Measurements from ENCODE around the gene FGD1.

Gene FGD1

GRCh38 chrX:54470054-54470760 lies 25.8 kb downstream of the FGD1 start:
- no peak for DNase-seq (ENCODE audit: low read depth)

DNA sequence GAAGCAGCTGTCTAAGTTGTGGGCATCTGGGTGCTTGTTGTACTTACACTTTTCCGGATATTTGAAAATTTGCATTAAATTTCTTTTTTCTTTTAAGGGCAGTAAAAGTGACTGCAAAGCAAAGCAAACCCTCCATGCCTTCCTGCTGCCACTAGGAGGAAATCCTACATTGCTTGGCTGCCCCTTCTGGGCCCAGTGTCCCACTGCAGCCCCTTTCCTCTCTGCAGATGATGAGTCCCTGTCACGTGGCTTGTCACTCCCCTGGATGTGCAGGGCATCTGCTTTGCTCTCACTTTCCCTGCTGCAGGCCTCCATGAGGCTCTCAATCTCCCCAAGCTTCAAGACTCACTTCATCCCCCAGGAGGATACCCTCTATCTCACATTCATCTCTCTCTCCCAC lies 43.1 kb downstream of the FGD1 start:
- DNase-seq (ENCODE audit: low read depth) = no peak

GRCh38 chrX:54449929-54450328 lies 46.1 kb downstream of the FGD1 start:
- DNase-seq (ENCODE audit: low read depth) = no peak

- DNase-seq (ENCODE audit: low read depth) = no peak
Measured at GRCh38 chrX:54447461-54447860, 48.6 kb downstream of the FGD1 start.

DNA sequence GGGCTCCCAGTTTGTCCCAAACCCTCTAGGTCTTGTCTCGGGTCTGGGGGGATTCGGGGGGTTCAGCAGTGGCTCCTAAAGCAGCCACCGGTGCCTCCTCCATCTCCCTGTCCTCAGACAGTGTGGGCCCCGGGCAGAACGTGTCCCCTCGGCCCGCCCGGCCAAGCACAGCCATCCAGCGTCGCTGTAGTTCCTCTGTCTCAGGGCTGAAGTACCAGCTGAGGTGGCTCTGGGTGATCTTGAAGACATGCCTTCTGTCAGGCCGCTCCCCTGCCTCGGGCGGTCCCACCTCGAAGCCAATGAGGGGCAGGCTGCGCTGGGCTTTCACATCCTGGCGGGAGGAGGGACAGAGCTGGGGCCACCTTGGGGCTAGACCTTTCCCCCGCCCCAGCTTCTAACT lies 50.0 kb downstream of the FGD1 start:
- no peak for DNase-seq (ENCODE audit: low read depth)

- DNase-seq (ENCODE audit: low read depth) = no peak
Measured at GRCh38 chrX:54444752-54445151, 51.3 kb downstream of the FGD1 start.

- no peak for DNase-seq (ENCODE audit: low read depth)
Measured at GRCh38 chrX:54442790-54443189, 53.2 kb downstream of the FGD1 start.

DNA sequence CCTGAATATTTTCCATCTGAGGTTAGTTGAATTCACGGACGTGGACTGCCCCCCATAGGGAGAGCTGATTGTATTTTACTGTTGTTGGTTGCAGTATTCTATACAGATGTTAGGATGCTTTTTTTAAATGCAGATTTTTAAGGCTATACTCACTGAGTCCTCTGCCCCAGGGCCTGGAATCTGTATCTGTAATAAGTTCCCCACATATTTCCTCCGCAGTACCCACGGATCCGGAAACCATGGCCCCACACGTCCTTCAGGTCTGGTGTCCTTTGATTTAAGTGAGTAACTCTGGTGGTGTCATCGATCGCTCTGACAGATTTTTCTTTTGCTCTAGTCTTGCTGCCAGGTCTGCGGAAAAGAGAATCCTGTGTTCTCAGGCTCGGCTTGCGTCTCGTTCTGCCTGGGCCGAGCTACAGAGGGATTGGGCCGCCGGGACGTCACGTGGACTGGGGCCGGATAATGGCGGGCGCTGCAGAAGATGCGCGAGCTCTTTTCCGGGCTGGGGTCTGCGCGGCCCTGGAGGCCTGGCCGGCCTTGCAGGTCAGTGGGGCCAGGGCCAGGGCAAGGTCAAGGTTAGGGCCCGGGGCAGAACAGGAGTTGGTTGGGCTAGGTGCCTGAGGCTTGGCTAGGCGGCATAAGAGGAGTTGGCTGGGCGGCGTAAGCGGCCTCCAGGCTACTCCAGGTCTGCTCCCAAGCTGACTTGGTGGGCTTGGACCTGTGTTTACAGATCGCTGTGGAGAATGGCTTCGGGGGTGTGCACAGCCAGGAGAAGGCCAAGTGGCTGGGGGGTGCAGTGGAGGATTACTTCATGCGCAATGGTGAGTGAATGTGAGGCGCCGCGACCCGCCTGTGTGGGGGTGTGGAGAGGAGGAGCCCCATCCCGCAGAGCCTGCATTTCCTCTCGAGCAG lies 55.8 kb downstream of the FGD1 start, which contains the start of gene TSR2:
Gene TSR2, plus strand, starts transcription at position 445 of the 912 bp plus-strand sequence. Its CDS starts 18 bp downstream, at position 463.
- peak; percentile 56 for DNase-seq (ENCODE audit: low read depth)

- DNase-seq (ENCODE audit: low read depth) = no peak
Measured at GRCh38 chrX:54435121-54435520, 60.9 kb downstream of the FGD1 start.

DNA sequence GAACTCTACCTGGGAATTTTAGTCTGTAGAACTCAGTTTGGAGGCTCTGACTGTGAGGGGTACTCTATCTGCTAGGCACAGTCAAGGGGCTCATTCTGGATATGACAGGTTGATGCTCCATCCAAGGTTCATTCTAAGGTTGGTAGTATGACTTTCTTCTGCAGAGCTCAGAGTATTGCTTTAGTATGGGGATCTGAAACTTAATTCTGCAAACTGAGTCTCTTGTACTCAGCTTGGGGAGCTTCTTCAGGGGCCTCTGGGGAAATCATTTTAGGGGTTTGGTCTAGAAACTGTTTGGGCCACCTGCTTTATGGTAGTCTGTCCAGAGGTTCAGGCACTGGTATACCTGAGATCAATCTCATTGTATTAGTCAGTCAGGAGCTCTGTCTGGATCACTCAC lies 65.5 kb downstream of the FGD1 start:
- DNase-seq (ENCODE audit: low read depth) = no peak

GRCh38 chrX:54427837-54428424 lies 68.1 kb downstream of the FGD1 start:
- no peak for DNase-seq (ENCODE audit: low read depth)

GRCh38 chrX:54423161-54423888 lies 72.7 kb downstream of the FGD1 start:
- no peak for DNase-seq (ENCODE audit: low read depth)

DNA sequence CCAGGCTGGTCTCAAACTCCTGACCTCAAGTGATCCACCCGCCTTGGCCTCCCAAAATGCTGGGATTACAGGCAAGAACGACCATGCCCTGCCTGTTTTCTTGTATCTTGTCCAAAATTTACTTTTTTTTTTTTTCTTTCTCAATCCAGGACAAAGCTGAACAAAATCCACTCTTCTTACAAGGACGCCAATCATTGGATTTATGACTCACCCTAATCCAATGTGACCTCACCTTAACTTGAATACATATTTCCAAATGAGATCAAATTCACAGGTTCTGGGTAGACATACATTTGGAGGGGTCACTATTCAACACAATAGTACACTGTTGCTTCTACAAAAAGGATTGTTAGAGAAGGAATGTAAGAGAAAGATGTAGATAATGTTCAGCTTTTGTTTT lies 73.9 kb downstream of the FGD1 start:
- no peak for DNase-seq (ENCODE audit: low read depth)

GRCh38 chrX:54419559-54420302 lies 76.3 kb downstream of the FGD1 start:
- no peak for DNase-seq (ENCODE audit: low read depth)

- no peak for DNase-seq (ENCODE audit: low read depth)
Measured at GRCh38 chrX:54416965-54417364, 79.1 kb downstream of the FGD1 start.

GRCh38 chrX:54415534-54416350 lies 80.3 kb downstream of the FGD1 start:
- DNase-seq (ENCODE audit: low read depth) = no peak

DNA sequence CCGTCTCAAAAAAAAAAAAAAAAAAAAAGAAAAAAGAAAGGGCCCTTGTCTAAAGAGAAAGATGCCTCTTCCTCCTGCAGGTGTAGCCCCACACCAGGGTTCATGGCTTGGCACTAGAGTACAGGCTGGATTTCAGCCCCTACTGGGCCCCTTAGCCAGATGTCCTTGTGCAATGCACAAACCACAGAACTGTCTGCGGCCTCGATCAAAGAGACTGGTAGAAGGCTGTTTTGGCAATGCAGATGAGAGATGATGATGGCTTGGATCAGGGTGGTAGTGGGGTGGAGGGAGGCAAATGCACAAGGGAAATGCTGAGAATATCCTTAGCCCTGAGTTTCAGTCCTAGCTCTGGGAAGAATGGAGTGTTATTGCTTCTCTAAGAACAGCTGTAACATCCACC lies 82.3 kb downstream of the FGD1 start:
- DNase-seq (ENCODE audit: low read depth) = no peak

DNA sequence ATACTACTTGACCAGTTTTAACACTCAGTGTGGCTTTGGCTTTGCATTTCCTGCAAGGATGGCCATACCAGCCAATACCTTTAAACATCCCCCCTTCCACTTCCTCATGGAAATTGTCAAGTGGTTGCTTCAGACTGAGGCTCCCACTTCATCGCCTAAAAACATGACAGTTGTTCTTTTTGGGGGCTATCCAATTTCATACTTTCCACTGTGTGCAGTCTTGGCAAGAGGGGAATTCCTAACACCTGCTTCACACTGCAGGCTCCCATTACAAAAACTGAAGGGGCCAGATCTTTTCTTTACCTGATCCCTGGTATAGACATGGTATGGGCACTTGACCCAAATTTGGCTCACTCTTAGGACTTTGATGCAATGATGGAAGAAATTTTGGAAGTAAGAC lies 84.3 kb downstream of the FGD1 start:
- no peak for DNase-seq (ENCODE audit: low read depth)

DNA sequence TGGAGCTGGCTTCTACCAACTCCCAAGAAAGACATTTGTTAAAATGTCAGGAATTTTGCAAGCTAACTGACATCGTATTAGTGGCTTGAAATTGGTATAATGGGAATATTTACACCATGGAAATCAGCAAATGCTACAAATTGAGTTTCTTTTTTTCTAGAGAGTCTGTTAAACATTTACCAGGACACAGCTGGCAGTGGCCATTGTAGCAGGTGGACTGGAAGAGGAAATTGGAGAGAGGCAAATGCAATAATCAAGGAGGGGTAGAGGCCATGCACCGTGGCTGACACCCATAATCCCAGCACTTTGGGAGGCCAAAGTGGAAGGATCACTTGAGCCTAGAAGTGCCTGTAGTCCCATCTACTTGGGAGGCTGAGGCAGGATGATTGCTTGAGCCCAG lies 88.8 kb downstream of the FGD1 start:
- DNase-seq (ENCODE audit: low read depth) = no peak

GRCh38 chrX:54397113-54397512 lies 98.9 kb downstream of the FGD1 start:
- no peak for DNase-seq (ENCODE audit: low read depth)

Measured in non-pigmented ciliary epithelial cell (primary cell).